SK-N-SH (cell line): ENCODE results near the gene COL21A1. TPM values are rescaled to one million over a fixed set of nuclear protein-coding genes. Genes with fewer than 3 reads are reported as not detected.

Source experiments
- CTCF ChIA-PET: fragments of 300-600, 350-600 bp; formaldehyde crosslinking; extraction: SDS; loops from one replicate; lab custom pipeline; 2021; lab: Yijun Ruan, JAX
- POLR2A ChIA-PET: fragments of 350-600 bp; sonication (Branson Sonifier 250); formaldehyde crosslinking; extraction: SDS; loops from one replicate; lab custom pipeline; 2020; ENCODE audit warnings: antibody characterized with exemption, inconsistent platforms; lab: Yijun Ruan, JAX
- DNase-seq: peaks from one replicate; pipeline ENCODE4 v3.0.0; 2012
- H2AFZ ChIP-seq: fragments of 200-600 bp; sonication (generic); 2 replicates; pipeline ENCODE4 v1.8.1; 2016; ENCODE audit warnings: antibody characterized with exemption, mild to moderate bottlenecking, low read depth
- H3F3A ChIP-seq: fragments of 200-600 bp; sonication (generic); replicated peaks from 2 replicates; pipeline ENCODE3; 2016; ENCODE audit warnings: antibody characterized with exemption, mild to moderate bottlenecking; ENCODE audit not compliant: insufficient read depth
- H3K27ac ChIP-seq, 2 experiments: fragments of 200-500 bp in 1 of 2; fragments of 200-600 bp in 1 of 2; sonication (Bioruptor generic) in 1 of 2; sonication (generic), shearing (Covaris generic) in 1 of 2; 2 replicates each; pipeline versions ENCODE4 v1.5.1 to v1.6.1; 2014 to 2016; ENCODE audit warnings: low read depth in 2 of 2, inconsistent platforms in 1 of 2, low read length in 1 of 2, mild to moderate bottlenecking in 1 of 2, mixed read lengths in 1 of 2
- H3K27me3 ChIP-seq: fragments of 200-600 bp; sonication (generic), shearing (Covaris generic); 2 replicates; pipeline ENCODE4 v1.6.1; 2016; ENCODE audit warnings: mixed run types; ENCODE audit not compliant: insufficient read depth
- H3K36me3 ChIP-seq, 2 experiments: fragments of 200-500 bp in 1 of 2; fragments of 200-600 bp in 1 of 2; sonication (Bioruptor generic) in 1 of 2; sonication (generic) in 1 of 2; replicated peaks in 1 of 2; 2 replicates each; pipeline versions ENCODE3 to v1.5.1; 2014 to 2016; ENCODE audit warnings: low read length in 1 of 2, mild to moderate bottlenecking in 1 of 2; ENCODE audit not compliant: insufficient read depth in 2 of 2, control insufficient read depth in 1 of 2
- H3K4me1 ChIP-seq, 2 experiments: fragments of 200-500 bp in 1 of 2; fragments of 200-600 bp in 1 of 2; sonication (Bioruptor generic) in 1 of 2; sonication (generic), shearing (Covaris generic) in 1 of 2; 2 replicates each; pipeline versions ENCODE4 v1.5.1 to v1.6.1; 2014 to 2016; ENCODE audit warnings: low read depth in 1 of 2, low read length in 1 of 2, mixed run types in 1 of 2; ENCODE audit not compliant: insufficient read depth in 2 of 2, control insufficient read depth in 1 of 2
- H3K4me2 ChIP-seq: fragments of 200-600 bp; sonication (generic), shearing (Covaris generic); 2 replicates; pipeline ENCODE4 v1.6.1; 2017; ENCODE audit warnings: mixed run types
- H3K4me3 ChIP-seq, 2 experiments: fragments of 200-500 bp in 1 of 2; fragments of 200-600 bp in 1 of 2; sonication (Bioruptor generic) in 1 of 2; sonication (generic), shearing (Covaris generic) in 1 of 2; 2 replicates each; pipeline versions ENCODE4 v1.5.1 to v1.8.1; 2014 to 2016; ENCODE audit warnings: low read depth in 2 of 2, inconsistent platforms in 1 of 2, low read length in 1 of 2, mild to moderate bottlenecking in 1 of 2, mixed read lengths in 1 of 2, moderate library complexity in 1 of 2
- H3K79me2 ChIP-seq: fragments of 200-600 bp; sonication (generic); 2 replicates; pipeline ENCODE4 v1.8.1; 2017; ENCODE audit warnings: mild to moderate bottlenecking; ENCODE audit not compliant: insufficient read depth
- H3K9ac ChIP-seq: fragments of 200-600 bp; sonication (generic); 2 replicates; pipeline ENCODE4 v1.6.1; 2017; ENCODE audit warnings: mixed run types
- H3K9me2 ChIP-seq: fragments of 200-600 bp; sonication (generic); 2 replicates; pipeline ENCODE4 v1.6.1; 2017; ENCODE audit warnings: mixed run types
- H3K9me3 ChIP-seq: fragments of 200-600 bp; sonication (generic); 2 replicates; pipeline ENCODE4 v1.6.1; 2017; ENCODE audit warnings: mixed run types, mild to moderate bottlenecking, moderate library complexity
- H4K20me1 ChIP-seq: fragments of 200-600 bp; sonication (generic); 2 replicates; pipeline ENCODE4 v1.6.1; 2017; ENCODE audit warnings: mild to moderate bottlenecking, mixed run types; ENCODE audit not compliant: insufficient read depth
- CHD2 ChIP-seq: fragments of 150-350 bp; IDR thresholded peaks from 2 replicates; pipeline ENCODE4 v1.6.1; 2018; ENCODE audit warnings: low read length; ENCODE audit not compliant: partially characterized antibody
- EP300 ChIP-seq, 2 experiments: IDR thresholded peaks; 2 replicates each; pipeline versions ENCODE4 v1.4.0 to v1.6.1; 2012; ENCODE audit warnings: borderline replicate concordance in 1 of 2, low read depth in 1 of 2, low read length in 1 of 2
- FOXJ3 ChIP-seq: sonication (generic); formaldehyde crosslinking; IDR thresholded peaks from 2 replicates; pipeline ENCODE4 v1.5.1; 2020; ENCODE audit warnings: mild to moderate bottlenecking, missing genetic modification reagents
- FOXM1 ChIP-seq: IDR thresholded peaks from 2 replicates; pipeline ENCODE4 v1.4.0; 2012; ENCODE audit warnings: low read depth, mild to moderate bottlenecking
- GABPA ChIP-seq: IDR thresholded peaks from 2 replicates; pipeline ENCODE4 v1.4.0; 2012; ENCODE audit warnings: low read depth, mild to moderate bottlenecking
- GATA2 ChIP-seq: sonication (generic); formaldehyde crosslinking; IDR thresholded peaks from 2 replicates; pipeline ENCODE4 v1.5.0; 2020; ENCODE audit warnings: mild to moderate bottlenecking, missing genetic modification reagents
- JUND ChIP-seq: IDR thresholded peaks from 2 replicates; pipeline ENCODE4 v1.4.0; 2012
- MEF2A ChIP-seq: IDR thresholded peaks from 2 replicates; pipeline ENCODE4 v1.4.0; 2012; ENCODE audit warnings: low read depth, borderline replicate concordance
- MXI1 ChIP-seq: IDR thresholded peaks from 2 replicates; pipeline ENCODE4 v1.6.1; 2012; ENCODE audit warnings: mild to moderate bottlenecking, low read depth, low read length, improper control_type of control experiment
- NFIC ChIP-seq: IDR thresholded peaks from 2 replicates; pipeline ENCODE4 v1.4.0; 2012; ENCODE audit warnings: borderline replicate concordance
- NRF1 ChIP-seq: IDR thresholded peaks from 2 replicates; pipeline ENCODE4 v1.6.1; 2012; ENCODE audit warnings: low read depth, mild to moderate bottlenecking, low read length
- POLR2AphosphoS5 ChIP-seq: IDR thresholded peaks from 2 replicates; pipeline ENCODE4 v1.6.1; 2012; ENCODE audit warnings: low read depth, low read length
- RAD21 ChIP-seq: IDR thresholded peaks from 2 replicates; pipeline ENCODE4 v1.6.1; 2012; ENCODE audit warnings: mild to moderate bottlenecking, low read length
- RCOR1 ChIP-seq: fragments of 150-350 bp; IDR thresholded peaks from 2 replicates; pipeline ENCODE4 v1.6.1; 2017; ENCODE audit warnings: antibody characterized with exemption, low read length
- RFX5 ChIP-seq: IDR thresholded peaks from 2 replicates; pipeline ENCODE4 v1.6.1; 2012; ENCODE audit warnings: mild to moderate bottlenecking, improper control_type of control experiment, low read length
- TAF1 ChIP-seq: IDR thresholded peaks from 2 replicates; pipeline ENCODE4 v1.6.1; 2012; ENCODE audit warnings: low read depth, mild to moderate bottlenecking, low read length, moderate library complexity, borderline replicate concordance
- TCF12 ChIP-seq: IDR thresholded peaks from 2 replicates; pipeline ENCODE4 v1.4.0; 2012
- USF1 ChIP-seq: IDR thresholded peaks from 2 replicates; pipeline ENCODE4 v1.4.0; 2012; ENCODE audit warnings: low read depth, borderline replicate concordance
- YY1 ChIP-seq: IDR thresholded peaks from 2 replicates; pipeline ENCODE4 v1.4.0; 2012; ENCODE audit warnings: low read depth, mild to moderate bottlenecking
- polyA plus RNA-seq, 3 experiments: library from polyadenylated mRNA; depleted of rRNA; stranded (reverse); fragments of >200 nt; gene quantifications; 2 replicates each; pipeline ENCODE4 v1.2.3, GENCODE V29; 2012
- TF ChIP-seq, protein P1 (sequence below): fragments of 200-600 bp; sonication (generic); IDR thresholded peaks from 2 replicates; pipeline ENCODE4 v1.6.1; 2017; ENCODE audit warnings: antibody characterized with exemption, mild to moderate bottlenecking, moderate library complexity
- TF ChIP-seq, protein P2 (sequence below): fragments of 150-350 bp; IDR thresholded peaks from 2 replicates; pipeline ENCODE4 v1.6.1; 2017; ENCODE audit warnings: antibody characterized with exemption, low read length, low read depth, borderline replicate concordance
- TF ChIP-seq, protein P3 (sequence below): fragments of 150-350 bp; IDR thresholded peaks from 2 replicates; pipeline ENCODE4 v1.6.1; 2016; ENCODE audit warnings: mild to moderate bottlenecking, low read depth, low read length

Gene COL21A1
- polyA plus RNA-seq, 1 of the 3 experiments (the other 2 are of a cell fraction) = 0.07 TPM

- no peak; the same call in 1 of the 2 replicates for TF ChIP-seq USF1
- no peak for TF ChIP-seq RAD21
- TF ChIP-seq NFIC = peak; percentile 63
- no peak for TF ChIP-seq NRF1
- no peak for TF ChIP-seq MEF2A
- no peak for TF ChIP-seq GABPA
- peak; percentile 71 for TF ChIP-seq JUND
- TF ChIP-seq RFX5 = no peak
- TF ChIP-seq, protein P1, sequence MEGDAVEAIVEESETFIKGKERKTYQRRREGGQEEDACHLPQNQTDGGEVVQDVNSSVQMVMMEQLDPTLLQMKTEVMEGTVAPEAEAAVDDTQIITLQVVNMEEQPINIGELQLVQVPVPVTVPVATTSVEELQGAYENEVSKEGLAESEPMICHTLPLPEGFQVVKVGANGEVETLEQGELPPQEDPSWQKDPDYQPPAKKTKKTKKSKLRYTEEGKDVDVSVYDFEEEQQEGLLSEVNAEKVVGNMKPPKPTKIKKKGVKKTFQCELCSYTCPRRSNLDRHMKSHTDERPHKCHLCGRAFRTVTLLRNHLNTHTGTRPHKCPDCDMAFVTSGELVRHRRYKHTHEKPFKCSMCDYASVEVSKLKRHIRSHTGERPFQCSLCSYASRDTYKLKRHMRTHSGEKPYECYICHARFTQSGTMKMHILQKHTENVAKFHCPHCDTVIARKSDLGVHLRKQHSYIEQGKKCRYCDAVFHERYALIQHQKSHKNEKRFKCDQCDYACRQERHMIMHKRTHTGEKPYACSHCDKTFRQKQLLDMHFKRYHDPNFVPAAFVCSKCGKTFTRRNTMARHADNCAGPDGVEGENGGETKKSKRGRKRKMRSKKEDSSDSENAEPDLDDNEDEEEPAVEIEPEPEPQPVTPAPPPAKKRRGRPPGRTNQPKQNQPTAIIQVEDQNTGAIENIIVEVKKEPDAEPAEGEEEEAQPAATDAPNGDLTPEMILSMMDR = no peak
- no peak for TF ChIP-seq TAF1
- peak; percentile 98 for TF ChIP-seq TCF12
- TF ChIP-seq, protein P2, sequence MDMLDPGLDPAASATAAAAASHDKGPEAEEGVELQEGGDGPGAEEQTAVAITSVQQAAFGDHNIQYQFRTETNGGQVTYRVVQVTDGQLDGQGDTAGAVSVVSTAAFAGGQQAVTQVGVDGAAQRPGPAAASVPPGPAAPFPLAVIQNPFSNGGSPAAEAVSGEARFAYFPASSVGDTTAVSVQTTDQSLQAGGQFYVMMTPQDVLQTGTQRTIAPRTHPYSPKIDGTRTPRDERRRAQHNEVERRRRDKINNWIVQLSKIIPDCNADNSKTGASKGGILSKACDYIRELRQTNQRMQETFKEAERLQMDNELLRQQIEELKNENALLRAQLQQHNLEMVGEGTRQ = no peak
- TF ChIP-seq CHD2 = no peak
- TF ChIP-seq RCOR1 = no peak
- peak; percentile 84 for TF ChIP-seq FOXM1
Measured at GRCh38 chr6:56222499-56222898, 24.9 kb downstream of the COL21A1 start (continued).

- ChIA-PET CTCF (no interaction called here), POLR2A (no interaction called here)
- Histone ChIP-seq H3K4me3 (no peak overlapping the region), H3K4me2 (no peak overlapping the region), H4K20me1 (no peaks in the 10 kb centered on the region), H3K27ac (no peak overlapping the region), H3K9me3 (no peaks in the 10 kb centered on the region), H3K36me3 (no peaks in the 10 kb centered on the region), H3F3A (peaks cover 18% of the 10 kb centered on the region), H3K9ac (no peak overlapping the region), H3K27me3 (no peaks in the 10 kb centered on the region), H2AFZ (no peak overlapping the region), H3K9me2 (no peaks in the 10 kb centered on the region), H3K4me1 (peaks cover 0 to 8% of the 10 kb centered on the region in 2 experiments; a peak in 2 of 4 replicates), H3K79me2 (no peaks in the 10 kb centered on the region)
- no peak for DNase-seq
- TF ChIP-seq FOXJ3 (CRISPR knock-in tag) (no peak), YY1 (no peak), EP300 (IDR thresholded peaks at IDR 0.05; ENCODE audit: borderline replicate concordance in 1 of 2, low read depth in 1 of 2, low read length in 1 of 2) (no peak), FOXM1 (no peak), POLR2AphosphoS5 (no peak), MXI1 (no peak), NFIC (no peak), TCF12 (no peak), GATA2 (CRISPR knock-in tag) (no peak)
- TF ChIP-seq, protein P3, sequence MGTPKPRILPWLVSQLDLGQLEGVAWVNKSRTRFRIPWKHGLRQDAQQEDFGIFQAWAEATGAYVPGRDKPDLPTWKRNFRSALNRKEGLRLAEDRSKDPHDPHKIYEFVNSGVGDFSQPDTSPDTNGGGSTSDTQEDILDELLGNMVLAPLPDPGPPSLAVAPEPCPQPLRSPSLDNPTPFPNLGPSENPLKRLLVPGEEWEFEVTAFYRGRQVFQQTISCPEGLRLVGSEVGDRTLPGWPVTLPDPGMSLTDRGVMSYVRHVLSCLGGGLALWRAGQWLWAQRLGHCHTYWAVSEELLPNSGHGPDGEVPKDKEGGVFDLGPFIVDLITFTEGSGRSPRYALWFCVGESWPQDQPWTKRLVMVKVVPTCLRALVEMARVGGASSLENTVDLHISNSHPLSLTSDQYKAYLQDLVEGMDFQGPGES = no peak
- TF ChIP-seq, protein P2 = no peak
Measured at GRCh38 chr6:56220078-56220477, 27.3 kb downstream of the COL21A1 start.
